Subcutaneous abdominal adipose tissue (tissue), 5 donors: ENCODE measurements around the gene MAP1LC3C.
"Not testable (repeated sequence)": the region's sequence is repeated elsewhere in the genome, so short reads cannot be mapped to it uniquely, and the experiment has no call there.

Experiments
- H3K27ac ChIP-seq: one replicate; pipeline ENCODE4 v1.7.0; 2013; ENCODE audit warnings: low read depth, mild to moderate bottlenecking, inconsistent platforms, low read length, moderate library complexity
- H3K27me3 ChIP-seq, 5 donors: one replicate each; pipeline ENCODE4 v1.7.0; 2013; ENCODE audit warnings: low read length in 5 of 5, inconsistent platforms in 1 of 5; ENCODE audit not compliant: control insufficient read depth in 5 of 5, insufficient read depth in 4 of 5
- H3K36me3 ChIP-seq, 5 donors: one replicate each; pipeline ENCODE4 v1.7.0; 2013; ENCODE audit warnings: low read length in 5 of 5; ENCODE audit not compliant: control insufficient read depth in 5 of 5, insufficient read depth in 5 of 5
- H3K4me1 ChIP-seq, 5 donors: one replicate each; pipeline ENCODE4 v1.7.0; 2013; ENCODE audit warnings: low read length in 5 of 5, mild to moderate bottlenecking in 3 of 5, moderate library complexity in 1 of 5; ENCODE audit not compliant: control insufficient read depth in 5 of 5, insufficient read depth in 5 of 5
- H3K4me3 ChIP-seq, 5 donors: one replicate each; pipeline ENCODE4 v1.7.0; 2013; ENCODE audit warnings: low read length in 5 of 5, low read depth in 1 of 5
- H3K9ac ChIP-seq, 5 donors: one replicate each; pipeline ENCODE4 v1.7.0; 2013; ENCODE audit warnings: low read length in 5 of 5, mild to moderate bottlenecking in 4 of 5, moderate library complexity in 3 of 5
- H3K9me3 ChIP-seq, 5 donors: one replicate each; pipeline ENCODE4 v1.7.0; 2013; ENCODE audit warnings: low read length in 5 of 5; ENCODE audit not compliant: control insufficient read depth in 5 of 5
- donor health status: healthy.
- donor health status: healthy.
- donor health status: healthy.
- donor health status: healthy.
- donor health status: healthy.

Gene MAP1LC3C

GRCh38 chr1:241997401-241997998 lies 1.4 kb downstream of the MAP1LC3C start:
- H3K27ac ChIP-seq = no peak overlapping the region
- no peak overlapping the region for H3K9ac ChIP-seq

GRCh38 chr1:241994171-241994570 lies 4.7 kb downstream of the MAP1LC3C start:
- no peaks in the 10 kb centered on the region for H3K9me3 ChIP-seq
- no peak overlapping the region for H3K27ac ChIP-seq
- H3K36me3 ChIP-seq = peaks cover 0 to 2% (median 0%) of the 10 kb centered on the region in 5 donors
- H3K27me3 ChIP-seq = no peaks in the 10 kb centered on the region
- H3K4me1 ChIP-seq = peaks cover 0 to 21% (median 11%) of the 10 kb centered on the region in 5 donors
- H3K4me3 ChIP-seq = no peak overlapping the region
- no peak overlapping the region for H3K9ac ChIP-seq

More at GRCh38 chr1:241997401-241997998, 1.4 kb downstream of the MAP1LC3C start:
- peaks cover 0 to 2% (median 0%) of the 10 kb centered on the region in 5 donors for H3K36me3 ChIP-seq
- no peaks in the 10 kb centered on the region for H3K9me3 ChIP-seq
- no peaks in the 10 kb centered on the region for H3K27me3 ChIP-seq
- H3K4me1 ChIP-seq = peaks cover 5 to 42% (median 26%) of the 10 kb centered on the region in 5 donors
- no peak overlapping the region for H3K4me3 ChIP-seq

- no peak overlapping the region for H3K4me3 ChIP-seq
- no peak overlapping the region for H3K9ac ChIP-seq
- H3K27ac ChIP-seq = no peak overlapping the region
- H3K9me3 ChIP-seq = no peaks in the 10 kb centered on the region
- peaks cover 0 to 2% (median 0%) of the 10 kb centered on the region in 5 donors for H3K36me3 ChIP-seq
- peaks cover 0 to 14% (median 5%) of the 10 kb centered on the region in 5 donors for H3K4me1 ChIP-seq
- H3K27me3 ChIP-seq = no peaks in the 10 kb centered on the region
Observed at GRCh38 chr1:241992734-241993133, 6.2 kb downstream of the MAP1LC3C start.

GRCh38 chr1:241990040-241990439 lies 8.9 kb downstream of the MAP1LC3C start:
- Histone ChIP-seq H3K27me3 (no peaks in the 10 kb centered on the region), H3K9me3 (no peaks in the 10 kb centered on the region), H3K9ac (no peak overlapping the region), H3K4me1 (peaks cover 0 to 14% (median 4%) of the 10 kb centered on the region in 5 donors), H3K4me3 (no peak overlapping the region), H3K36me3 (no peaks in the 10 kb centered on the region), H3K27ac (no peak overlapping the region)

- peaks cover 0 to 14% (median 4%) of the 10 kb centered on the region in 5 donors for H3K4me1 ChIP-seq
- H3K27ac ChIP-seq, H3K27me3 ChIP-seq, H3K9ac ChIP-seq, H3K9me3 ChIP-seq, H3K4me3 ChIP-seq, H3K36me3 ChIP-seq: not testable (repeated sequence)
Observed at GRCh38 chr1:241988389-241988930, 10.4 kb downstream of the MAP1LC3C start.

- H3K4me3 ChIP-seq = no peak overlapping the region
- H3K27me3 ChIP-seq = no peaks in the 10 kb centered on the region
- H3K27ac ChIP-seq = no peak overlapping the region
- peaks cover 0 to 14% (median 4%) of the 10 kb centered on the region in 5 donors for H3K4me1 ChIP-seq
- H3K9ac ChIP-seq = no peak overlapping the region
- H3K36me3 ChIP-seq = no peaks in the 10 kb centered on the region
- H3K9me3 ChIP-seq = no peaks in the 10 kb centered on the region
Observed at GRCh38 chr1:241985787-241986186, 13.1 kb downstream of the MAP1LC3C start.

- Histone ChIP-seq H3K4me3 (no peak overlapping the region), H3K27me3 (no peaks in the 10 kb centered on the region), H3K4me1 (peaks cover 0 to 2% (median 0%) of the 10 kb centered on the region in 5 donors), H3K9me3 (no peaks in the 10 kb centered on the region), H3K36me3 (no peaks in the 10 kb centered on the region), H3K9ac (no peak overlapping the region), H3K27ac (no peak overlapping the region)
Observed at GRCh38 chr1:241979926-241980325, 19.0 kb downstream of the MAP1LC3C start.

GRCh38 chr1:241979071-241979470 lies 19.8 kb downstream of the MAP1LC3C start:
- no peak overlapping the region for H3K9ac ChIP-seq
- H3K4me3 ChIP-seq = no peak overlapping the region
- peaks cover 0 to 2% (median 0%) of the 10 kb centered on the region in 5 donors for H3K4me1 ChIP-seq
- no peaks in the 10 kb centered on the region for H3K9me3 ChIP-seq
- H3K36me3 ChIP-seq = no peaks in the 10 kb centered on the region
- no peaks in the 10 kb centered on the region for H3K27me3 ChIP-seq
- no peak overlapping the region for H3K27ac ChIP-seq

- peaks cover 0 to 2% (median 0%) of the 10 kb centered on the region in 5 donors for H3K4me1 ChIP-seq
- H3K9ac ChIP-seq = no peak overlapping the region
- no peaks in the 10 kb centered on the region for H3K27me3 ChIP-seq
- no peaks in the 10 kb centered on the region for H3K36me3 ChIP-seq
- no peak overlapping the region for H3K4me3 ChIP-seq
- H3K9me3 ChIP-seq = no peaks in the 10 kb centered on the region
- H3K27ac ChIP-seq = no peak overlapping the region
Observed at GRCh38 chr1:241976229-241976628, 22.7 kb downstream of the MAP1LC3C start.

- no peaks in the 10 kb centered on the region for H3K4me1 ChIP-seq
- no peaks in the 10 kb centered on the region for H3K9me3 ChIP-seq
- H3K4me3 ChIP-seq = no peak overlapping the region
- no peaks in the 10 kb centered on the region for H3K27me3 ChIP-seq
- no peak overlapping the region for H3K9ac ChIP-seq
- no peaks in the 10 kb centered on the region for H3K36me3 ChIP-seq
- H3K27ac ChIP-seq = no peak overlapping the region
Observed at GRCh38 chr1:241972703-241973369, 26.1 kb downstream of the MAP1LC3C start.
